ENCODE measurements around the gene TMEM100. TPM values are rescaled to one million over a fixed set of nuclear protein-coding genes. Genes with fewer than 3 reads are reported as not detected.

The TMEM100 gene
- total and polyA plus RNA-seq, 2 donors = 1.8 to 6.0 TPM

- no peak overlapping the region for H3K27ac ChIP-seq (ENCODE audit: low read depth in 1 of 2, low read length in 1 of 2)
- no peaks in the 10 kb centered on the region for H3K9me3 ChIP-seq (ENCODE audit: control insufficient read depth in 2 of 2, insufficient read depth in 1 of 2, low read length in 1 of 2)
- H3K4me1 ChIP-seq (ENCODE audit: control insufficient read depth in 2 of 2, insufficient read depth in 2 of 2, low read length in 2 of 2) = peaks cover 3 to 12% of the 10 kb centered on the region in 2 donors
- no peak overlapping the region for H3K4me3 ChIP-seq (ENCODE audit: low read length in 2 of 2)
- no peak for DNase-seq (ENCODE audit: low read depth in 6 of 9, low spot score in 9 of 9)
- H3K27me3 ChIP-seq (ENCODE audit: control insufficient read depth in 2 of 2, insufficient read depth in 1 of 2, low read length in 1 of 2) = no peaks in the 10 kb centered on the region
- H3K36me3 ChIP-seq (ENCODE audit: control insufficient read depth in 2 of 2, insufficient read depth in 2 of 2, low read length in 1 of 2) = no peaks in the 10 kb centered on the region
- WGBS = 92% methylated on average over 1 of the region's 1 CpG
These were observed 26.2 kb upstream of the TMEM100 start for GRCh38 chr17:55748841-55749240.

- Histone ChIP-seq H3K4me1 (ENCODE audit: control insufficient read depth in 2 of 2, insufficient read depth in 2 of 2, low read length in 2 of 2) (peaks cover 3 to 12% of the 10 kb centered on the region in 2 donors), H3K27ac (ENCODE audit: low read depth in 1 of 2, low read length in 1 of 2) (no peak overlapping the region), H3K27me3 (ENCODE audit: control insufficient read depth in 2 of 2, insufficient read depth in 1 of 2, low read length in 1 of 2) (no peaks in the 10 kb centered on the region), H3K4me3 (ENCODE audit: low read length in 2 of 2) (no peak overlapping the region), H3K9me3 (ENCODE audit: control insufficient read depth in 2 of 2, insufficient read depth in 1 of 2, low read length in 1 of 2) (no peaks in the 10 kb centered on the region), H3K36me3 (ENCODE audit: control insufficient read depth in 2 of 2, insufficient read depth in 2 of 2, low read length in 1 of 2) (no peaks in the 10 kb centered on the region)
- DNase-seq (ENCODE audit: low read depth in 6 of 9, low spot score in 9 of 9) = no peak
- WGBS = 83% methylated on average over 3 of the region's 3 CpGs
These were observed 24.5 kb upstream of the TMEM100 start for GRCh38 chr17:55747209-55747608.

- Histone ChIP-seq H3K4me1 (ENCODE audit: control insufficient read depth in 2 of 2, insufficient read depth in 2 of 2, low read length in 2 of 2) (peaks cover 3 to 7% of the 10 kb centered on the region in 2 donors), H3K36me3 (ENCODE audit: control insufficient read depth in 2 of 2, insufficient read depth in 2 of 2, low read length in 1 of 2) (no peaks in the 10 kb centered on the region), H3K27me3 (ENCODE audit: control insufficient read depth in 2 of 2, insufficient read depth in 1 of 2, low read length in 1 of 2) (no peaks in the 10 kb centered on the region), H3K4me3 (ENCODE audit: low read length in 2 of 2) (no peak overlapping the region), H3K9me3 (ENCODE audit: control insufficient read depth in 2 of 2, insufficient read depth in 1 of 2, low read length in 1 of 2) (no peaks in the 10 kb centered on the region), H3K27ac (ENCODE audit: low read depth in 1 of 2, low read length in 1 of 2) (no peak overlapping the region)
- 96% methylated on average over 1 of the region's 1 CpG for WGBS
- no peak for DNase-seq (ENCODE audit: low read depth in 6 of 9, low spot score in 9 of 9)
These were observed 23.8 kb upstream of the TMEM100 start for GRCh38 chr17:55746466-55746865.

GRCh38 chr17:55745258-55745657 is 22.6 kb upstream of the TMEM100 start:
- H3K4me3 ChIP-seq (ENCODE audit: low read length in 2 of 2) = no peak overlapping the region
- 99% methylated on average over 1 of the region's 1 CpG for WGBS
- no peak overlapping the region for H3K27ac ChIP-seq (ENCODE audit: low read depth in 1 of 2, low read length in 1 of 2)
- no peaks in the 10 kb centered on the region for H3K27me3 ChIP-seq (ENCODE audit: control insufficient read depth in 2 of 2, insufficient read depth in 1 of 2, low read length in 1 of 2)
- peaks cover 0 to 2% of the 10 kb centered on the region in 2 donors for H3K4me1 ChIP-seq (ENCODE audit: control insufficient read depth in 2 of 2, insufficient read depth in 2 of 2, low read length in 2 of 2)
- no peaks in the 10 kb centered on the region for H3K9me3 ChIP-seq (ENCODE audit: control insufficient read depth in 2 of 2, insufficient read depth in 1 of 2, low read length in 1 of 2)
- no peaks in the 10 kb centered on the region for H3K36me3 ChIP-seq (ENCODE audit: control insufficient read depth in 2 of 2, insufficient read depth in 2 of 2, low read length in 1 of 2)
- no peak for DNase-seq (ENCODE audit: low read depth in 6 of 9, low spot score in 9 of 9)

GRCh38 chr17:55743103-55743679 is 20.5 kb upstream of the TMEM100 start:
- H3K4me3 ChIP-seq (ENCODE audit: low read length in 2 of 2) = no peak overlapping the region
- no peak for DNase-seq (ENCODE audit: low read depth in 6 of 9, low spot score in 9 of 9)
- 91% methylated on average over 3 of the region's 3 CpGs for WGBS

GRCh38 chr17:55742272-55743102 is 19.8 kb upstream of the TMEM100 start:
- WGBS = 93% methylated on average over 12 of the region's 12 CpGs
- Histone ChIP-seq H3K4me1 (ENCODE audit: control insufficient read depth in 2 of 2, insufficient read depth in 2 of 2, low read length in 2 of 2) (no peaks in the 10 kb centered on the region), H3K9me3 (ENCODE audit: control insufficient read depth in 2 of 2, insufficient read depth in 1 of 2, low read length in 1 of 2) (no peaks in the 10 kb centered on the region), H3K27ac (ENCODE audit: low read depth in 1 of 2, low read length in 1 of 2) (no peak overlapping the region), H3K36me3 (ENCODE audit: control insufficient read depth in 2 of 2, insufficient read depth in 2 of 2, low read length in 1 of 2) (no peaks in the 10 kb centered on the region), H3K27me3 (ENCODE audit: control insufficient read depth in 2 of 2, insufficient read depth in 1 of 2, low read length in 1 of 2) (no peaks in the 10 kb centered on the region), H3K4me3 (ENCODE audit: low read length in 2 of 2) (no peak overlapping the region)
- DNase-seq (ENCODE audit: low read depth in 6 of 9, low spot score in 9 of 9) = no peak

More at GRCh38 chr17:55743103-55743679, 20.5 kb upstream of the TMEM100 start:
- no peaks in the 10 kb centered on the region for H3K36me3 ChIP-seq (ENCODE audit: control insufficient read depth in 2 of 2, insufficient read depth in 2 of 2, low read length in 1 of 2)
- H3K9me3 ChIP-seq (ENCODE audit: control insufficient read depth in 2 of 2, insufficient read depth in 1 of 2, low read length in 1 of 2) = no peaks in the 10 kb centered on the region
- no peak overlapping the region for H3K27ac ChIP-seq (ENCODE audit: low read depth in 1 of 2, low read length in 1 of 2)
- no peaks in the 10 kb centered on the region for H3K27me3 ChIP-seq (ENCODE audit: control insufficient read depth in 2 of 2, insufficient read depth in 1 of 2, low read length in 1 of 2)
- H3K4me1 ChIP-seq (ENCODE audit: control insufficient read depth in 2 of 2, insufficient read depth in 2 of 2, low read length in 2 of 2) = no peaks in the 10 kb centered on the region

- no peak overlapping the region for H3K4me3 ChIP-seq (ENCODE audit: low read length in 2 of 2)
- H3K27me3 ChIP-seq (ENCODE audit: control insufficient read depth in 2 of 2, insufficient read depth in 1 of 2, low read length in 1 of 2) = no peaks in the 10 kb centered on the region
- no peak for DNase-seq (ENCODE audit: low read depth in 6 of 9, low spot score in 9 of 9)
- H3K36me3 ChIP-seq (ENCODE audit: control insufficient read depth in 2 of 2, insufficient read depth in 2 of 2, low read length in 1 of 2) = no peaks in the 10 kb centered on the region
- no peak overlapping the region for H3K27ac ChIP-seq (ENCODE audit: low read depth in 1 of 2, low read length in 1 of 2)
- no peaks in the 10 kb centered on the region for H3K4me1 ChIP-seq (ENCODE audit: control insufficient read depth in 2 of 2, insufficient read depth in 2 of 2, low read length in 2 of 2)
- H3K9me3 ChIP-seq (ENCODE audit: control insufficient read depth in 2 of 2, insufficient read depth in 1 of 2, low read length in 1 of 2) = no peaks in the 10 kb centered on the region
- 96% methylated on average over 3 of the region's 3 CpGs for WGBS
These were observed 18.7 kb upstream of the TMEM100 start for GRCh38 chr17:55741356-55741700.

GRCh38 chr17:55740511-55741355 is 18.1 kb upstream of the TMEM100 start:
- Histone ChIP-seq H3K4me3 (ENCODE audit: low read length in 2 of 2) (no peak overlapping the region), H3K36me3 (ENCODE audit: control insufficient read depth in 2 of 2, insufficient read depth in 2 of 2, low read length in 1 of 2) (no peaks in the 10 kb centered on the region), H3K9me3 (ENCODE audit: control insufficient read depth in 2 of 2, insufficient read depth in 1 of 2, low read length in 1 of 2) (no peaks in the 10 kb centered on the region), H3K4me1 (ENCODE audit: control insufficient read depth in 2 of 2, insufficient read depth in 2 of 2, low read length in 2 of 2) (no peaks in the 10 kb centered on the region), H3K27me3 (ENCODE audit: control insufficient read depth in 2 of 2, insufficient read depth in 1 of 2, low read length in 1 of 2) (no peaks in the 10 kb centered on the region), H3K27ac (ENCODE audit: low read depth in 1 of 2, low read length in 1 of 2) (no peak overlapping the region)
- 85% methylated on average over 10 of the region's 10 CpGs for WGBS
- DNase-seq (ENCODE audit: low read depth in 6 of 9, low spot score in 9 of 9) = no peak

GRCh38 chr17:55737976-55738501 is 15.4 kb upstream of the TMEM100 start:
- WGBS = 95% methylated on average over 4 of the region's 4 CpGs
- H3K4me1 ChIP-seq (ENCODE audit: control insufficient read depth in 2 of 2, insufficient read depth in 2 of 2, low read length in 2 of 2) = no peaks in the 10 kb centered on the region
- H3K27me3 ChIP-seq (ENCODE audit: control insufficient read depth in 2 of 2, insufficient read depth in 1 of 2, low read length in 1 of 2) = no peaks in the 10 kb centered on the region
- no peak for DNase-seq (ENCODE audit: low read depth in 6 of 9, low spot score in 9 of 9)
- H3K27ac ChIP-seq (ENCODE audit: low read depth in 1 of 2, low read length in 1 of 2) = no peak overlapping the region
- no peak overlapping the region for H3K4me3 ChIP-seq (ENCODE audit: low read length in 2 of 2)
- H3K9me3 ChIP-seq (ENCODE audit: control insufficient read depth in 2 of 2, insufficient read depth in 1 of 2, low read length in 1 of 2) = no peaks in the 10 kb centered on the region
- no peaks in the 10 kb centered on the region for H3K36me3 ChIP-seq (ENCODE audit: control insufficient read depth in 2 of 2, insufficient read depth in 2 of 2, low read length in 1 of 2)
